HEK293T (cell line): ENCODE measurements around the gene ELOVL6.

Experiments
- ARNT ChIP-seq: fragments of 450-650 bp; IDR thresholded peaks from 2 replicates; pipeline ENCODE4 v1.6.1; 2017; ENCODE audit warnings: mild to moderate bottlenecking
- BHLHE40 ChIP-seq: fragments of 450-650 bp; IDR thresholded peaks from 2 replicates; pipeline ENCODE4 v1.6.1; 2016; ENCODE audit warnings: mild to moderate bottlenecking, moderate library complexity, borderline replicate concordance
- CTBP1 ChIP-seq: fragments of 450-650 bp; IDR thresholded peaks from 2 replicates; pipeline ENCODE4 v1.6.1; 2016; ENCODE audit warnings: borderline replicate concordance
- ELF4 ChIP-seq: fragments of 450-650 bp; IDR thresholded peaks from 2 replicates; pipeline ENCODE4 v1.6.1; 2017; ENCODE audit warnings: antibody characterized with exemption
- FOXA1 ChIP-seq: fragments of 450-650 bp; IDR thresholded peaks from 2 replicates; pipeline ENCODE4 v1.6.1; 2016; ENCODE audit warnings: mild to moderate bottlenecking
- FOXM1 ChIP-seq: fragments of 450-650 bp; IDR thresholded peaks from 2 replicates; pipeline ENCODE4 v1.6.1; 2017; ENCODE audit warnings: mild to moderate bottlenecking, borderline replicate concordance
- L3MBTL2 ChIP-seq: fragments of 450-650 bp; conservative IDR thresholded peaks from 2 replicates; pipeline ENCODE4 v1.6.1; 2016; ENCODE audit warnings: mild to moderate bottlenecking
- LEF1 ChIP-seq: fragments of 450-650 bp; IDR thresholded peaks from 2 replicates; pipeline ENCODE4 v1.6.1; 2017; ENCODE audit warnings: mild to moderate bottlenecking, borderline replicate concordance
- NFRKB ChIP-seq: fragments of 450-650 bp; IDR thresholded peaks from 2 replicates; pipeline ENCODE4 v1.6.1; 2016; ENCODE audit warnings: mild to moderate bottlenecking, moderate library complexity
- PKNOX1 ChIP-seq: fragments of 450-650 bp; IDR thresholded peaks from 2 replicates; pipeline ENCODE4 v1.6.1; 2016
- SP1 ChIP-seq: fragments of 450-650 bp; IDR thresholded peaks from 2 replicates; pipeline ENCODE4 v1.6.1; 2017
- SUZ12 ChIP-seq: fragments of 450-650 bp; IDR thresholded peaks from 2 replicates; pipeline ENCODE4 v1.6.1; 2016; ENCODE audit warnings: mild to moderate bottlenecking
- TARDBP ChIP-seq: fragments of 450-650 bp; IDR thresholded peaks from 2 replicates; pipeline ENCODE4 v1.6.1; 2016
- ZNF384 ChIP-seq: fragments of 450-650 bp; IDR thresholded peaks from 2 replicates; pipeline ENCODE4 v1.6.1; 2016

DNA sequence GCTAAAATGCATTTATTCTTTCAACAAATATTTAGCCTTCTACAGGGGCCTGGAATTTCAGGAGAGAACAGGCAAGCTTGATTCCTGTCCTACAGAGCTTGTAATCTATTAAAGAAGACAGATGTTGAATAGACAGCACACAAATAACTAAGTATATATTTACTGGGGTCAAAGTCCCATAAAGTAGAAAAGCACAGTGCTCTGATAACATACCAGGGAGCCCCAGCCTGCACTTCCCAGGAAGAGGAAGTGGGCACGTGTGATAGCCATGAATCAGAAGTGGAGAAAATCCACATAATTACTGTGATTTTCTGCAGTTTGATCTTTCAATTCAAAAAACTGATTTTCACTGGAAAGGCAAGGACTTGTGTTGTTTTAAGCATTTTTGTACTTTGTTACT is 156.7 kb downstream of the ELOVL6 start:
- TF ChIP-seq FOXM1 (no peak), BHLHE40 (no peak), ARNT (no peak), SUZ12 (no peak), L3MBTL2 (no peak), FOXA1 (no peak), SP1 (no peak), ZNF384 (no peak), ELF4 (no peak), CTBP1 (no peak), NFRKB (no peak), PKNOX1 (no peak), TARDBP (no peak), LEF1 (no peak)
